Fibroblast of skin of right biceps (primary cell): ENCODE data around the gene SOD3.

ENCODE experiments used
- DNase-seq: peaks from one replicate; pipeline ENCODE4 v3.0.0-alpha.2; 2013

The SOD3 gene

GRCh38 chr4:24845902-24846301, 50.5 kb downstream of the SOD3 start:
- DNase-seq = no peak

- no peak for DNase-seq
Measured at GRCh38 chr4:24846716-24847115, 51.3 kb downstream of the SOD3 start.

- DNase-seq = no peak
Measured at GRCh38 chr4:24849351-24849750, 54.0 kb downstream of the SOD3 start.

- DNase-seq = no peak
Measured at GRCh38 chr4:24849756-24850155, 54.4 kb downstream of the SOD3 start.
